ENCODE data around the gene NAGLU. TPM values are rescaled to one million over a fixed set of nuclear protein-coding genes. Genes with fewer than 3 reads are reported as not detected.
A peak's percentile ranks its signal among the peaks of the same experiment; 100 is the strongest.
"Not testable (repeated sequence)": the region's sequence is repeated elsewhere in the genome, so short reads cannot be mapped to it uniquely, and the experiment has no call there.

NAGLU gene
- total RNA-seq, 2 experiments from 2014 or later: 7.8 TPM

DNA sequence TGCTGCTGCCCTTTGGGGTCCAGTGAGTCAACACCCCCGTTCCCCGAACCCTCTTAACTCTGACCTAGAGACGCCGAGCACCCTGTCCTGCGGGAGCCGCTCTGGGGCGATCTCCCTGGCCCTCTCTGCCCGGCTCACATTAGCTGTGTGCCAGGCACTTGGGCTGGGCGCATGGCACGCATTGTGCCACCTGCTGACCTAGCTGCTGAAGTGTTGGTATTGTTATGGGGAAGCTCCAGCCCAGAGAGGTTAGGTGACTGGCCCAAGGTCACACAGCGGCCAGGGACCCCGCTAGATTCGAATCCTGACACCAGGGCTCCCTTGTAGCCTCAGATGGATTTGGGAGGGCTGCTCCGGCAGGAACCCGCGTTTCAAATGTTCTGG is 17.8 kb downstream of the NAGLU start:
- H3K27me3 ChIP-seq (ENCODE audit: control insufficient read depth in 1 of 2, insufficient read depth in 2 of 2, low read length in 2 of 2): no peaks in the 10 kb centered on the region
- ATAC-seq (ENCODE audit: poor library complexity) (peak; percentile 27), DNase-seq (peak in 4 of 14 experiments; percentile 11 to 56 (median 40))
- peaks cover 5% of the 10 kb centered on the region for H3K36me3 ChIP-seq (ENCODE audit: insufficient read depth, low read length)
- H3K27ac ChIP-seq (ENCODE audit: low read depth in 1 of 2, low read length in 2 of 2): peak overlapping the region; percentile 76 to 83
- intact Hi-C loops (cut with DNase I, micrococcal nuclease): loop anchor here (2.0 kb wide), 2 partner anchors 23 kb away; partner anchors contain the start of gene PSMC3IP (in 1 of the 2)
- Mint-ChIP-seq H3K9me3 (no peaks in the 10 kb centered on the region), H3K27me3 (no peaks in the 10 kb centered on the region), H3K27ac (peak overlapping the region; percentile 90), H3K4me1 (ENCODE audit: low read depth) (peaks cover 36% of the 10 kb centered on the region), H3K36me3 (ENCODE audit: low read depth) (no peaks in the 10 kb centered on the region), H3K4me3 (peak overlapping the region; percentile 93)
- ChIA-PET POLR2A (interaction anchor here (0.6 to 2.6 kb wide), 11 partner anchors 10 to 278 kb away, joined by 3 to 14 read pairs (median 5); partner anchors contain the start of genes MLX, NAGLU, PSMC3IP and RETREG3), CTCF (interaction anchor here (1.0 to 2.0 kb wide), 2 partner anchors 24 to 270 kb away, joined by 3 to 15 read pairs; partner anchors contain the start of genes BECN1 and PSMC3IP)
- TF ChIP-seq, protein P1, sequence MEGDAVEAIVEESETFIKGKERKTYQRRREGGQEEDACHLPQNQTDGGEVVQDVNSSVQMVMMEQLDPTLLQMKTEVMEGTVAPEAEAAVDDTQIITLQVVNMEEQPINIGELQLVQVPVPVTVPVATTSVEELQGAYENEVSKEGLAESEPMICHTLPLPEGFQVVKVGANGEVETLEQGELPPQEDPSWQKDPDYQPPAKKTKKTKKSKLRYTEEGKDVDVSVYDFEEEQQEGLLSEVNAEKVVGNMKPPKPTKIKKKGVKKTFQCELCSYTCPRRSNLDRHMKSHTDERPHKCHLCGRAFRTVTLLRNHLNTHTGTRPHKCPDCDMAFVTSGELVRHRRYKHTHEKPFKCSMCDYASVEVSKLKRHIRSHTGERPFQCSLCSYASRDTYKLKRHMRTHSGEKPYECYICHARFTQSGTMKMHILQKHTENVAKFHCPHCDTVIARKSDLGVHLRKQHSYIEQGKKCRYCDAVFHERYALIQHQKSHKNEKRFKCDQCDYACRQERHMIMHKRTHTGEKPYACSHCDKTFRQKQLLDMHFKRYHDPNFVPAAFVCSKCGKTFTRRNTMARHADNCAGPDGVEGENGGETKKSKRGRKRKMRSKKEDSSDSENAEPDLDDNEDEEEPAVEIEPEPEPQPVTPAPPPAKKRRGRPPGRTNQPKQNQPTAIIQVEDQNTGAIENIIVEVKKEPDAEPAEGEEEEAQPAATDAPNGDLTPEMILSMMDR (IDR thresholded peaks at IDR 0.05): no peak
- no peaks in the 10 kb centered on the region for H3K9me3 ChIP-seq (ENCODE audit: control insufficient read depth in 1 of 2, insufficient read depth in 1 of 2, low read length in 2 of 2)
- H3K4me1 ChIP-seq (ENCODE audit: insufficient read depth, low read length): peaks cover 31% of the 10 kb centered on the region
- H3K4me3 ChIP-seq (ENCODE audit: low read length): peak overlapping the region; percentile 84

DNA sequence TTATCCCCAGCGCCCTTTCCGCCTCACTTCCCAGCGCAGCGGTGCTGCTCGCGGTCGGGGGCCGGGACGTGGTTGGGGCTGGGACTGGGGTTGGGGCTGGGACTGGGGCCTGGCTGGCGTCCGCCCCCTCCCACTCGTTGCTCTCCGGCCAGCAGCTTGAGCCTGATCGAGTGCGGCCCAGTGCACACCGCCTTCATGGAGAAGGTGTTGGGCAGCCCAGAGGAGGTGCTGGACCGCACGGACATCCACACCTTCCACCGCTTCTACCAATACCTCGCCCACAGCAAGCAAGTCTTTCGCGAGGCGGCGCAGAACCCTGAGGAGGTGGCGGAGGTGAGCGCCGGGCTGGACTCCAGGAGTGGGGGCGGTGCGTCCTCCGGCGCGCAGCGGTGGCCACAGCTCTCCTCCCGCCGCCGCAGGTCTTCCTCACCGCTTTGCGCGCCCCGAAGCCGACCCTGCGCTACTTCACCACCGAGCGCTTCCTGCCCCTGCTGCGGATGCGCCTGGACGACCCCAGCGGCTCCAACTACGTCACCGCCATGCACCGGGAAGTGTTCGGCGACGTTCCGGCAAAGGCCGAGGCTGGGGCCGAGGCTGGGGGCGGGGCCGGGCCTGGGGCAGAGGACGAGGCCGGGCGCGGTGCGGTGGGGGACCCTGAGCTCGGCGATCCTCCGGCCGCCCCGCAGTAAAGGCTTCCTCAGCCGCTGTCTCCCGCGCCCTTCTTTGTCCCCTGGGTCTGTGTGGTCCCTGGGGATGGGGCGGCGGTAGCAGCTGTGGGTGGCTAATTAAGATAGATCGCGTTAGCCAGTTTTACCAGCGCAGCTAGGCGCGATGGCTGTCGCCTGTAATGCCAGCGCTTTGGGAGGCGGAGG is 18.4 kb downstream of the NAGLU start:
- Histone ChIP-seq H3K4me3 (ENCODE audit: low read length) (peak overlapping the region; percentile 84), H3K27me3 (ENCODE audit: control insufficient read depth in 1 of 2, insufficient read depth in 2 of 2, low read length in 2 of 2) (no peaks in the 10 kb centered on the region), H3K9me3 (ENCODE audit: control insufficient read depth in 1 of 2, insufficient read depth in 1 of 2, low read length in 2 of 2) (no peaks in the 10 kb centered on the region), H3K27ac (ENCODE audit: low read depth in 1 of 2, low read length in 2 of 2) (peak overlapping the region; percentile 83 to 87), H3K36me3 (ENCODE audit: insufficient read depth, low read length) (peaks cover 5% of the 10 kb centered on the region), H3K4me1 (ENCODE audit: insufficient read depth, low read length) (peaks cover 26% of the 10 kb centered on the region)
- Mint-ChIP-seq H3K4me3 (peak overlapping the region; percentile 93), H3K36me3 (ENCODE audit: low read depth) (no peaks in the 10 kb centered on the region), H3K4me1 (ENCODE audit: low read depth) (peaks cover 31% of the 10 kb centered on the region), H3K27ac (peak overlapping the region; percentile 90), H3K9me3 (no peaks in the 10 kb centered on the region), H3K27me3 (no peaks in the 10 kb centered on the region)
- ChIA-PET CTCF (interaction anchor here (1.0 to 2.0 kb wide), 2 partner anchors 24 to 270 kb away, joined by 3 to 15 read pairs; partner anchors contain the start of genes BECN1 and PSMC3IP), POLR2A (interaction anchor here (0.6 to 2.6 kb wide), 10 partner anchors 9 to 279 kb away, joined by 3 to 14 read pairs (median 6); partner anchors contain the start of genes MLX, NAGLU, PSMC3IP and RETREG3)
- TF ChIP-seq, protein P1 (IDR thresholded peaks at IDR 0.05): no peak
- DNase-seq (peak; percentile 40 to 89 (median 69)), ATAC-seq (ENCODE audit: poor library complexity) (peak; percentile 87)
- intact Hi-C loops (cut with DNase I, micrococcal nuclease): loop anchor here (2.0 kb wide), 2 partner anchors 22 to 24 kb away; partner anchors contain the start of gene PSMC3IP (in 1 of the 2)

DNA sequence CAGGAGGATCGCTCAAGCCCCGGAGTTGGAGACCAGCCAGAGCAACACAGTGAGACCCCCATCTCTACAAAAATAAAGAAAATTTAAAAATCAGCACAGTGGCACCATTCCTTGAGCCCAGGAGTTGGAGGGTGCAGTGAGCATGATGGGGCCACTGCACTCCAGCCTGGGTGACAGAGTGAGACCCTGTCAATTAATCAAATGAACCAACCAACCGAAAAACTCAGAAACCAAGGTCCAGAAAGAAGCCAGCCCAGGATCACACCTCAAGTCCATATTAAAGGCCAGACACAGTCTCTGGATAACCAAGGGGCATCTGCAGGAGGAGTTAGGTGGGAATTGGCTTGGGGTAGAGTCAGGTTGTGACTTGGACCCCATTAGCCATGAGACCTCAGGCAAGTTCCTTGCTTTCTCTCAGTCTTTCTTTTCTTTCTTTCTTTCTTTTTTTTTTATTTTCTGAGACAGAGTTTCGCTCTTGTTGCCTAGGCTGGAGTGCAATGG is 19.1 kb downstream of the NAGLU start:
- TF ChIP-seq, protein P1 (IDR thresholded peaks at IDR 0.05): no peak
- Mint-ChIP-seq H3K4me3 (peak overlapping the region; percentile 93), H3K27me3 (no peaks in the 10 kb centered on the region), H3K4me1 (ENCODE audit: low read depth) (peaks cover 31% of the 10 kb centered on the region), H3K27ac (peak overlapping the region; percentile 90), H3K36me3 (ENCODE audit: low read depth) (no peaks in the 10 kb centered on the region), H3K9me3 (no peaks in the 10 kb centered on the region)
- Histone ChIP-seq H3K4me1 (ENCODE audit: insufficient read depth, low read length) (peaks cover 26% of the 10 kb centered on the region), H3K27me3 (ENCODE audit: control insufficient read depth in 1 of 2, insufficient read depth in 2 of 2, low read length in 2 of 2) (no peaks in the 10 kb centered on the region), H3K9me3 (ENCODE audit: control insufficient read depth in 1 of 2, insufficient read depth in 1 of 2, low read length in 2 of 2) (no peaks in the 10 kb centered on the region), H3K36me3 (ENCODE audit: insufficient read depth, low read length) (peaks cover 5% of the 10 kb centered on the region), H3K27ac (ENCODE audit: low read depth in 1 of 2, low read length in 2 of 2) (peak overlapping the region; percentile 83 to 87), H3K4me3 (ENCODE audit: low read length) (peak overlapping the region; percentile 84)
- intact Hi-C loops (cut with DNase I, micrococcal nuclease): loop anchor here (2.0 kb wide), 2 partner anchors 22 to 24 kb away; partner anchors contain the start of gene PSMC3IP (in 1 of the 2)
- CTCF ChIA-PET: interaction anchor here (2.0 kb wide), 1 partner anchor 23 kb away, joined by 15 read pairs; the partner anchor contains the start of gene PSMC3IP
- ATAC-seq (ENCODE audit: poor library complexity) (peak; percentile 7), DNase-seq (no peak)
- POLR2A ChIA-PET: interaction anchor here (1.3 to 2.6 kb wide), 6 partner anchors 8 to 167 kb away, joined by 4 to 14 read pairs (median 10); partner anchors contain the start of genes MLX, NAGLU, PSMC3IP and RETREG3

DNA sequence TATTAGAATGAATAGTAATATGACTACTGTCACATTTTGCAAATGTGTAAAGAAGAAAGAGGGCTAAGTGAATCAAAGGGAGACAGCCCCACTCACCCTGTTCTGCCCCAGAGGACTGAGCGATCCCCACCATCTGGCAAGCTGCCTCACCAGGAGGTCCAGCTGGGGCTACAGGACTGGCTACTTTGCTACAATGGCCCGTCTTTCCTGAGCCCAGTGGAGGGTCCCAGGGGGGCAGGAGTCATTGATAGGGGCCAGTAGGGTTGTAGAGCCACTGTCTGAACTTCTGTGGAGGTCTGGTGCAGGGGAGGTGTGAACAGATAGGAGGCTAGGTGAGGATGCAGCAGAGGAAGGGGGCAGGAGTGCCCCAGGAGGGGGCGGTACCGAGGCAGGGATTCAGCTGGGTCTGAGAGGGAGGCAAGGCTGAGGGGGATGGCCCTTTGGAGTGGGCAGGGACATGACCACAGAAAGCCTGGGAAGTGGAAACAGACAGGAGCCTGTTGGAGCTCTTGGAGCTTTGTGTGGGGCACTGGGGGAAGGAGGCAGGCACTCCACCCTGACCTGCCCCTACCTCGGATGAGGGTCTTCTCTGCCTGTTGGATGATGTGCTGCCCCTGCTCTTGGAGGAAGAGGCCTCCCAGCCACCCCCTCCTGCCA is 20.0 kb downstream of the NAGLU start:
- H3K4me3 Mint-ChIP-seq: peak overlapping the region; percentile 93
- not testable (repeated sequence) for ATAC-seq (ENCODE audit: poor library complexity); H3K9me3 Mint-ChIP-seq

More for the DNA sequence above, 20.0 kb downstream of the NAGLU start:
- H3K4me3 ChIP-seq (ENCODE audit: low read length); DNase-seq; H3K36me3 Mint-ChIP-seq (ENCODE audit: low read depth); H3K27ac ChIP-seq (ENCODE audit: low read depth in 1 of 2, low read length in 2 of 2); H3K27me3 Mint-ChIP-seq; CTCF ChIA-PET; POLR2A ChIA-PET; H3K36me3 ChIP-seq (ENCODE audit: insufficient read depth, low read length); H3K27me3 ChIP-seq (ENCODE audit: control insufficient read depth in 1 of 2, insufficient read depth in 2 of 2, low read length in 2 of 2); H3K9me3 ChIP-seq (ENCODE audit: control insufficient read depth in 1 of 2, insufficient read depth in 1 of 2, low read length in 2 of 2): not testable (repeated sequence)
- Mint-ChIP-seq H3K27ac (peak overlapping the region; percentile 90), H3K4me1 (ENCODE audit: low read depth) (peaks cover 31% of the 10 kb centered on the region)
- peaks cover 26% of the 10 kb centered on the region for H3K4me1 ChIP-seq (ENCODE audit: insufficient read depth, low read length)
- intact Hi-C loops (cut with DNase I, micrococcal nuclease): loop anchor here (2.0 kb wide), 2 partner anchors 21 to 25 kb away; partner anchors contain the start of gene PSMC3IP (in 1 of the 2)
